Spleen (tissue), 11 donors: ENCODE results near the gene EPB41L4B. TPM values are rescaled to one million over a fixed set of nuclear protein-coding genes. Genes with fewer than 3 reads are reported as not detected.
"Not testable (repeated sequence)": the region's sequence is repeated elsewhere in the genome, so short reads cannot be mapped to it uniquely, and the experiment has no call there.

ENCODE experiments used
- DNase-seq: peaks from one replicate; pipeline ENCODE4 v3.0.0-alpha.2; 2020
- H3K27ac ChIP-seq, 8 donors: fragments of 200-600 bp; sonication (generic) in 7 of 8; 1 replicate in 4 of 8; 2 replicates in 4 of 8; pipeline versions ENCODE4 v1.5.0 to v1.8.0; 2016 to 2021; ENCODE audit warnings: inconsistent platforms in 4 of 8, mild to moderate bottlenecking in 4 of 8, moderate library complexity in 1 of 8
- H3K27me3 ChIP-seq, 7 donors: fragments of 200-600 bp; sonication (generic) in 6 of 7; replicated peaks in 1 of 7; 1 replicate in 4 of 7; 2 replicates in 3 of 7; pipeline versions ENCODE4 v1.5.0 to v1.8.0; 2016 to 2021; ENCODE audit warnings: inconsistent platforms in 3 of 7, mild to moderate bottlenecking in 1 of 7
- H3K36me3 ChIP-seq, 6 donors: fragments of 200-600 bp; sonication (generic) in 5 of 6; 1 replicate in 4 of 6; 2 replicates in 2 of 6; pipeline versions ENCODE4 v1.5.0 to v1.8.0; 2016 to 2021; ENCODE audit warnings: inconsistent platforms in 2 of 6
- H3K4me1 ChIP-seq, 6 donors: fragments of 200-600 bp; sonication (generic) in 5 of 6; 1 replicate in 3 of 6; 2 replicates in 3 of 6; pipeline versions ENCODE4 v1.5.0 to v1.8.0; 2016 to 2021; ENCODE audit warnings: inconsistent platforms in 3 of 6
- H3K4me3 ChIP-seq, 8 donors: fragments of 200-600 bp; sonication (generic) in 7 of 8; 1 replicate in 4 of 8; 2 replicates in 4 of 8; pipeline versions ENCODE4 v1.5.0 to v1.8.0; 2016 to 2021; ENCODE audit warnings: inconsistent platforms in 4 of 8, mild to moderate bottlenecking in 4 of 8, moderate library complexity in 2 of 8
- H3K9me3 ChIP-seq, 8 donors: fragments of 200-600 bp; sonication (generic) in 7 of 8; 1 replicate in 4 of 8; 2 replicates in 4 of 8; pipeline versions ENCODE4 v1.5.0 to v1.8.0; 2016 to 2021; ENCODE audit warnings: inconsistent platforms in 4 of 8
- POLR2A ChIP-seq, 3 donors: fragments of 450-650 bp; IDR thresholded peaks; one replicate each; pipeline ENCODE4 v1.5.1; 2017; ENCODE audit warnings: antibody characterized with exemption in 3 of 3, mild to moderate bottlenecking in 1 of 3
- POLR2AphosphoS5 ChIP-seq, 3 donors: sonication (generic); formaldehyde crosslinking; IDR thresholded peaks; one replicate each; pipeline ENCODE4 v1.5.1; 2017; ENCODE audit warnings: antibody characterized with exemption in 3 of 3
- WGBS, 5 donors: extraction: QIAGEN DNeasy Blood & Tissue Kit in 3 of 5; methylation state at CpG; one replicate each; pipeline versions ENCODE4 v1.1.5 to v1.1.7; 2013 to 2018; 5-methylcytosine and 5-hydroxymethylcytosine counted together
- intact Hi-C: fragments of 100-400 bp; cut with DNase I; formaldehyde crosslinking; loops from one replicate; pipeline ENCODE4 v1.15.0; 2023; ENCODE audit warnings: low total_unique reads
- polyA plus RNA-seq, 3 donors: library from polyadenylated mRNA; stranded (reverse); fragments of 200-250 nt; gene quantifications; one replicate each; pipeline ENCODE4 v1.2.1, GENCODE V29; 2013
- total RNA-seq, 7 donors: library from RNA; depleted of rRNA in 3 of 7; stranded (reverse); fragments of >200 nt in 3 of 7; fragmentation: NEBNext Ultra II Directional in 4 of 7; extraction: Animal tissue kit (Norgen Biotek cat#: 25700) in 4 of 7; gene quantifications; one replicate each; pipeline versions ENCODE4 v1.1.0 to v1.2.1, GENCODE V29; 2016 to 2021
- TF ChIP-seq, protein P1 (sequence below), 11 experiments: fragments of 200-600 bp in 7 of 11; fragments of 450-650 bp in 4 of 11; sonication (generic) in 4 of 11; IDR thresholded peaks in 8 of 11; conservative IDR thresholded peaks in 3 of 11; 1 replicate in 7 of 11; 2 replicates in 4 of 11; pipeline versions ENCODE4 v1.4.0 to v1.8.0; 2016 to 2021; ENCODE audit warnings: antibody characterized with exemption in 11 of 11, inconsistent platforms in 4 of 11, mild to moderate bottlenecking in 1 of 11
- donor health status: healthy with polysubstance abuse.
- donor health status: DM: no; HTN: no; CAD: no; lungs with moderate emphysema.
- donor health status: DM: no; HTN: no; CAD: no.
- donor health status: Bipolar disorder and iron deficiency.
- donor health status: healthy.
- donor health status: DM: no; HTN: no; CAD: no.
- donor health status: DM: yes; HTN: yes; CAD: no.

The EPB41L4B gene
- total and polyA plus RNA-seq, 10 donors: 0.02 to 0.43 (median 0.18) TPM; not detected in 3

DNA sequence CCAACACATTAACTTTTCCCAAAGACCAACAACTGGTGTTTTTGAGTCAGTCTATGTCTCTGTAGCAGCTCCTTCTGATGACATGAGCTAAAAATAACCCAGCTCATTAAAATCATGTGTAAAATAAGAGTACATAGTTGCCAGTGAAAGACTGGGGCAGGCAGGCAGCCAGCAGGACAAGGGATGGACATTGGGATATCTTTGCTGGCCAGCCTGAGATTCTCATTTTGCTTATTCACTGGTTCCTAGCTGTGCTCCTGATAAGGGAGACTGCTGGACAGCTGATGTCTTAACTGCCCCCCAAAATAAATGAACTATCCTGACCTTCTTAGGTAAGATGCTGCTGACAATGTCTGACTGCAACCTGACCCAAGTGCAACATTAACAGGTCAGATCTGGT, 33.9 kb downstream of the EPB41L4B start:
- Histone ChIP-seq H3K4me3 (no peak overlapping the region), H3K9me3 (no peaks in the 10 kb centered on the region), H3K4me1 (no peaks in the 10 kb centered on the region), H3K27ac (no peak overlapping the region), H3K36me3 (no peaks in the 10 kb centered on the region), H3K27me3 (peaks cover 0 to 12% (median 0%) of the 10 kb centered on the region in 7 donors)
- TF ChIP-seq POLR2A (IDR thresholded peaks at IDR 0.05): no peak
- intact Hi-C loops: no loop called here
- DNase-seq: no peak

DNA sequence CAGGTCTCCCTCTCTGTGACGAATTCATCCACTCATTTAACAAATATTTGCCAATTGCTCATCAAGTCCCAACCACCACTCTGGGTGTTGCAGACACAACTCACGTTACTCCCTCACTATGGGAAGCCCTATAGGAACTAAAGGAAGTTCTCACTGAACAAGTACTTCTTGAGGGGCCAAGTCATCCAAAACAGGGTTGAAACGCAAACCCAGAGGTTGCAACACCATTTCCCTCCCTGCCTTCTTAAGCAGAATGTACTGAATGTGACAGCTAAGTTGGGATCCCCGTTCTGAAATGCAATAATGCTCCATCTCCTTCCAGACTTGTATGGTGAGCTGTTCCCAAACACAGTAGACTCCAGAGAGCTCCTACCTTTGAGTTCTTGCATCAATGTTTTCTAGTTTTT, 34.3 kb downstream of the EPB41L4B start:
- no peak for DNase-seq
- Histone ChIP-seq H3K9me3 (no peaks in the 10 kb centered on the region), H3K4me1 (no peaks in the 10 kb centered on the region), H3K27me3 (peaks cover 0 to 12% (median 0%) of the 10 kb centered on the region in 7 donors), H3K36me3 (no peaks in the 10 kb centered on the region), H3K4me3 (no peak overlapping the region), H3K27ac (no peak overlapping the region)
- intact Hi-C loops: no loop called here
- 46 to 59% (median 53%) methylated on average over 4 of the region's 4 CpGs for WGBS, 5 donors
- TF ChIP-seq POLR2A (IDR thresholded peaks at IDR 0.05) (no peak), POLR2AphosphoS5 (IDR thresholded peaks at IDR 0.05) (no peak)
- TF ChIP-seq, protein P1, sequence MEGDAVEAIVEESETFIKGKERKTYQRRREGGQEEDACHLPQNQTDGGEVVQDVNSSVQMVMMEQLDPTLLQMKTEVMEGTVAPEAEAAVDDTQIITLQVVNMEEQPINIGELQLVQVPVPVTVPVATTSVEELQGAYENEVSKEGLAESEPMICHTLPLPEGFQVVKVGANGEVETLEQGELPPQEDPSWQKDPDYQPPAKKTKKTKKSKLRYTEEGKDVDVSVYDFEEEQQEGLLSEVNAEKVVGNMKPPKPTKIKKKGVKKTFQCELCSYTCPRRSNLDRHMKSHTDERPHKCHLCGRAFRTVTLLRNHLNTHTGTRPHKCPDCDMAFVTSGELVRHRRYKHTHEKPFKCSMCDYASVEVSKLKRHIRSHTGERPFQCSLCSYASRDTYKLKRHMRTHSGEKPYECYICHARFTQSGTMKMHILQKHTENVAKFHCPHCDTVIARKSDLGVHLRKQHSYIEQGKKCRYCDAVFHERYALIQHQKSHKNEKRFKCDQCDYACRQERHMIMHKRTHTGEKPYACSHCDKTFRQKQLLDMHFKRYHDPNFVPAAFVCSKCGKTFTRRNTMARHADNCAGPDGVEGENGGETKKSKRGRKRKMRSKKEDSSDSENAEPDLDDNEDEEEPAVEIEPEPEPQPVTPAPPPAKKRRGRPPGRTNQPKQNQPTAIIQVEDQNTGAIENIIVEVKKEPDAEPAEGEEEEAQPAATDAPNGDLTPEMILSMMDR (IDR thresholded peaks at IDR 0.05 in 8 of 11, conservative IDR thresholded peaks at IDR 0.05 in 3 of 11): no peak

DNA sequence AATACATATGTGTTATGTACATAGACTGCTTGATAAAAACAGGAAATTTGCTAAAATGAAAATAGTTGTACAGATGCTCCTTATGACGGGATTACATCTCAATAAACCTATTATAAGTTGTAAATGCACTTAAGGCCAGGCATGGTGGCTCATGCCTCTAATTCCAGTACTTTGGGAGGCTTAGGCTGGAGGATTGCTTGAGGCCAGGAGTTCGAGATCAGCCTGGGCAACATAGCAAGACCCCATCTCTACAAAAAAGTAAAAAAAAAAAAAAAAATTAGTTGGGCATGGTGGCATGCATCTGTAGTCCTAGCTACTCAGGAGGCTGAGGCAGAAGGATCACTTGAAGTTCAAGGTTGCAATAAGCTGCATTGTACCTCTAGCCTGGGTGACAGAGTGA, 37.2 kb downstream of the EPB41L4B start:
- H3K4me1 ChIP-seq, DNase-seq, H3K4me3 ChIP-seq, H3K27ac ChIP-seq, H3K9me3 ChIP-seq, intact Hi-C loops, H3K36me3 ChIP-seq: not testable (repeated sequence)
- 71 to 85% (median 78%) methylated on average over 2 of the region's 2 CpGs for WGBS, 5 donors
- H3K27me3 ChIP-seq: peaks cover 0 to 12% (median 0%) of the 10 kb centered on the region in 7 donors

DNA sequence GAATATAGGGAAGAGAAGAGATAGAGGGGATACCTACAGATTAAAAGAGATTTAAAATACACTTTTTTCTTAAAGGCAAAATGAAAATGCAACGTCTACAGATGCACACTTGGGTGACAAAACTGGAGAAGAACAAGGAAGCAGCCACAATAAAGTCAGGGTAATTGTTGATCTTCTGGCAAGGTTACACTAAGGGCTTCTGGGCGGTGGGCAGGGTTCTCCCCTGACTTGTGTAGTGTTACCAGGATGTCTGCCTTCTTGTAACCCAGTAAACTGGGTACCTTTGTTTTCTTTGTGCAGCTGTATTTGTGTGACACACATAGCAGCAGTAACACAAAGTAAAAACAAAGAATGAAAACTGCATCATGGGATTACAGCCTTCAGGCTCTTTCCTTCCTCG, 37.8 kb downstream of the EPB41L4B start:
- Histone ChIP-seq H3K36me3 (no peaks in the 10 kb centered on the region), H3K27ac (no peak overlapping the region), H3K9me3 (no peaks in the 10 kb centered on the region), H3K4me1 (no peaks in the 10 kb centered on the region), H3K4me3 (no peak overlapping the region), H3K27me3 (peaks cover 0 to 12% (median 0%) of the 10 kb centered on the region in 7 donors)
- WGBS, 5 donors: 68 to 83% (median 78%) methylated on average over 3 of the region's 3 CpGs
- TF ChIP-seq, protein P1 (IDR thresholded peaks at IDR 0.05 in 8 of 11, conservative IDR thresholded peaks at IDR 0.05 in 3 of 11): no peak
- TF ChIP-seq POLR2A (IDR thresholded peaks at IDR 0.05): no peak
- TF ChIP-seq POLR2AphosphoS5 (IDR thresholded peaks at IDR 0.05): no peak
- intact Hi-C loops: no loop called here
- no peak for DNase-seq

DNA sequence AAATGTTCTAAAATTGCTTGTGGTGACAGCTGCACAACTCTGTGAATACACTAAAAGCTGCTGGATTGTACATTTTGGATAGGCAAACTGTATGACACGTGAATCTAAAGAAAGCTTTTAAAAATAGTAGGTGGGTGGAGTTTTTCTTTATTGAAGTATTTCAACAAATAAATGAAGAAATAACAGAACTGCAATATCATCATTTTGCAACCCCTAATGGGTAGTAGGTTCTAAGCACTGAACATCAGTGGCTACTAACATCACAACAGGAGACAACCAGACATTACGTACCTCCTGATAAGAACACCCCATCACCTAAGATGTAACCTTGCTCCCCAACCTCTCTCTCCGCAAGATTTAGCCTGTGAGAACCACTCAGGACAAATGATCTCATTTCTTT, 38.6 kb downstream of the EPB41L4B start:
- Histone ChIP-seq H3K4me1 (no peaks in the 10 kb centered on the region), H3K27me3 (peaks cover 0 to 12% (median 0%) of the 10 kb centered on the region in 7 donors), H3K9me3 (no peaks in the 10 kb centered on the region), H3K36me3 (no peaks in the 10 kb centered on the region), H3K27ac (no peak overlapping the region), H3K4me3 (no peak overlapping the region)
- 86 to 95% (median 91%) methylated on average over 3 of the region's 3 CpGs for WGBS, 5 donors
- intact Hi-C loops: no loop called here
- no peak for DNase-seq
- no peak for TF ChIP-seq POLR2AphosphoS5 (IDR thresholded peaks at IDR 0.05)
- no peak for TF ChIP-seq POLR2A (IDR thresholded peaks at IDR 0.05)

DNA sequence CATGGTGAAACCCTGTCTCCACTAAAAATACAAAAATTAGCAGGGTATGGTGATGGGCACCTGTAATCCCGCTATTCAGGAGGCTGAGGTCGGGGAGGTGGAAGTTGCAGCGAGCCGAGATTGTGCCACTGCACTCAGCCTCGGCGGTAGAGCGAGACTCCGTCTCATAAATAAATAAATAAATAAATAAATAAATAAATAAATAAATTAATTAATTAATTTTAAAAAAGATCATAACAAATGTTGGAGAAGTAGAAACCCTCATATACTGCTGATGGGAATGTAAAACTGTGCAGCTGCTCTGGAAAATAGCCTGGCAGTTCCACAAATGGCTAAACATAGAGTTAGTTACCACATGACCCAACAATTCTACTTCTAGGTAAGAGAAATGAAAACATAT, 39.3 kb downstream of the EPB41L4B start:
- H3K27me3 ChIP-seq: peaks cover 0 to 14% (median 0%) of the 10 kb centered on the region in 7 donors
- H3K4me1 ChIP-seq: no peaks in the 10 kb centered on the region
- no peaks in the 10 kb centered on the region for H3K36me3 ChIP-seq
- DNase-seq: no peak
- intact Hi-C loops: no loop called here
- no peak for TF ChIP-seq POLR2AphosphoS5 (IDR thresholded peaks at IDR 0.05)
- TF ChIP-seq, protein P1 (IDR thresholded peaks at IDR 0.05 in 8 of 11, conservative IDR thresholded peaks at IDR 0.05 in 3 of 11): no peak
- no peak for TF ChIP-seq POLR2A (IDR thresholded peaks at IDR 0.05)
- H3K4me3 ChIP-seq: no peak overlapping the region
- WGBS, 5 donors: 91 to 97% (median 95%) methylated on average over 8 of the region's 8 CpGs
- H3K27ac ChIP-seq: no peak overlapping the region
- H3K9me3 ChIP-seq: no peaks in the 10 kb centered on the region
